Gastroesophageal sphincter (tissue), 2 donors: ENCODE measurements around the gene EFR3B.

Experiments
- POLR2A ChIP-seq, 2 donors: fragments of 450-650 bp; IDR thresholded peaks; one replicate each; pipeline ENCODE4 v1.6.1; 2017; ENCODE audit warnings: antibody characterized with exemption in 2 of 2, mild to moderate bottlenecking in 2 of 2, moderate library complexity in 1 of 2
- POLR2AphosphoS5 ChIP-seq: sonication (generic); formaldehyde crosslinking; IDR thresholded peaks from one replicate; pipeline ENCODE4 v1.6.1; 2017; ENCODE audit warnings: antibody characterized with exemption

DNA sequence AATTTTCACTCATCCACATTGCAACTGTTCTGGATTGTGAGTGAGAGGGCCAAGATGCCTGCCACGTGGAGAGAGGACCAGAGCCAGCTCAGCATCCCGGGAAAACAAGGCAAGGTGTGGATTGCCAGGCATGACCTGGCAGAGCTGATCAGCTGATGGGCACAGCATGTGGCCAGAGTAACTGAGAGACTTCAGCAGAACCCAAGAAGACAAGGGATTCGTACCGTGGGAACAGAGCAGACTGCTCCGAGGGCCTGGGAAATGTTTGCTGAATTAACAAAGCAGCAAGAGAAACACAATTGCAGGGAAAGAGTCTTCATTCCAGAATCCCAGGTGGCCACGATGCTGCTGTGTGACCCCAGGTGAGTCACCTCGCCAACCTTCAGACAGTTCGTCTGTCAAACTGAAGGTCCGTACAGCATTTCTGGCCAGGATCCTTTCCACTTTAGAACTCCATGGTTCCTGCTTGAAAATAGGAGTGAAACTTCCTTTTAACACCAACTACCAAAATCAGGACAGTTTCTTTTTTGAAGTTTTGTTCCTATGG lies 152.8 kb downstream of the EFR3B start:
- TF ChIP-seq POLR2A (IDR thresholded peaks at IDR 0.05) (no peak), POLR2AphosphoS5 (no peak)
